ENCODE measurements around the gene SMIM43. TPM values are rescaled to one million over a fixed set of nuclear protein-coding genes. Genes with fewer than 3 reads are reported as not detected.
A peak's percentile ranks its signal among the peaks of the same experiment; 100 is the strongest.

The SMIM43 gene
- total and polyA plus RNA-seq, 2 donors (not counting 1 experiment from before 2014, with no cell fraction given): 0.83 to 2.5 TPM

GRCh38 chr4:121728798-121729226, 36.2 kb downstream of the SMIM43 start:
- Histone ChIP-seq H3K36me3 (ENCODE audit: control insufficient read depth, insufficient read depth, low read length) (no peaks in the 10 kb centered on the region), H2AFZ (ENCODE audit: low read length) (no peak overlapping the region), H3K9me3 (ENCODE audit: control insufficient read depth, insufficient read depth, low read depth, low read length) (no peaks in the 10 kb centered on the region), H3K79me2 (ENCODE audit: control insufficient read depth, insufficient read depth, low read length) (no peaks in the 10 kb centered on the region), H3K4me2 (ENCODE audit: extremely low read depth, insufficient read depth, low read length) (peak overlapping the region; percentile 44), H4K20me1 (ENCODE audit: control insufficient read depth, extremely low read depth, insufficient read depth, low read length) (no peaks in the 10 kb centered on the region), H3K4me1 (ENCODE audit: control insufficient read depth, extremely low read depth, insufficient read depth, low read length) (peaks cover 16% of the 10 kb centered on the region), H3K27me3 (ENCODE audit: control insufficient read depth, insufficient read depth, low read length) (no peaks in the 10 kb centered on the region), H3K9ac (ENCODE audit: insufficient read depth, low read length) (no peak overlapping the region), H3K27ac (ENCODE audit: insufficient read depth, low read length) (peak overlapping the region; percentile 80), H3K4me3 (replicated peaks in 1 of 4; ENCODE audit: control extremely low read depth in 1 of 4, insufficient read depth in 1 of 4, low read depth in 3 of 4, low read length in 4 of 4) (no peak overlapping the region)
- TF ChIP-seq CTCF (conservative IDR thresholded peaks at IDR 0.05 in 1 of 2, IDR thresholded peaks at IDR 0.05 in 1 of 2; ENCODE audit: low read depth in 1 of 2, low read length in 2 of 2): no peak
- no peak for TF ChIP-seq EZH2 (IDR thresholded peaks at IDR 0.05; ENCODE audit: low read length, missing control alignments)
- peak; percentile 79 to 92 for DNase-seq (ENCODE audit: low read depth in 2 of 2)

GRCh38 chr4:121728066-121728465, 36.9 kb downstream of the SMIM43 start:
- Histone ChIP-seq H3K4me3 (replicated peaks in 1 of 4; ENCODE audit: control extremely low read depth in 1 of 4, insufficient read depth in 1 of 4, low read depth in 3 of 4, low read length in 4 of 4) (no peak overlapping the region), H3K36me3 (ENCODE audit: control insufficient read depth, insufficient read depth, low read length) (no peaks in the 10 kb centered on the region), H3K9me3 (ENCODE audit: control insufficient read depth, insufficient read depth, low read depth, low read length) (no peaks in the 10 kb centered on the region), H3K4me1 (ENCODE audit: control insufficient read depth, extremely low read depth, insufficient read depth, low read length) (peaks cover 16% of the 10 kb centered on the region), H3K79me2 (ENCODE audit: control insufficient read depth, insufficient read depth, low read length) (no peaks in the 10 kb centered on the region), H3K9ac (ENCODE audit: insufficient read depth, low read length) (no peak overlapping the region), H3K4me2 (ENCODE audit: extremely low read depth, insufficient read depth, low read length) (peak overlapping the region; percentile 48), H3K27ac (ENCODE audit: insufficient read depth, low read length) (peak overlapping the region; percentile 80), H2AFZ (ENCODE audit: low read length) (no peak overlapping the region), H3K27me3 (ENCODE audit: control insufficient read depth, insufficient read depth, low read length) (no peaks in the 10 kb centered on the region), H4K20me1 (ENCODE audit: control insufficient read depth, extremely low read depth, insufficient read depth, low read length) (no peaks in the 10 kb centered on the region)
- DNase-seq (ENCODE audit: low read depth in 2 of 2): peak; percentile 63 to 91
- TF ChIP-seq EZH2 (IDR thresholded peaks at IDR 0.05; ENCODE audit: low read length, missing control alignments) (no peak), CTCF (conservative IDR thresholded peaks at IDR 0.05 in 1 of 2, IDR thresholded peaks at IDR 0.05 in 1 of 2; ENCODE audit: low read depth in 1 of 2, low read length in 2 of 2) (no peak)

- Histone ChIP-seq H3K9me3 (ENCODE audit: control insufficient read depth, insufficient read depth, low read depth, low read length) (no peaks in the 10 kb centered on the region), H3K4me3 (replicated peaks in 1 of 4; ENCODE audit: control extremely low read depth in 1 of 4, insufficient read depth in 1 of 4, low read depth in 3 of 4, low read length in 4 of 4) (no peak overlapping the region), H3K4me1 (ENCODE audit: control insufficient read depth, extremely low read depth, insufficient read depth, low read length) (peaks cover 16% of the 10 kb centered on the region), H4K20me1 (ENCODE audit: control insufficient read depth, extremely low read depth, insufficient read depth, low read length) (no peaks in the 10 kb centered on the region), H3K79me2 (ENCODE audit: control insufficient read depth, insufficient read depth, low read length) (no peaks in the 10 kb centered on the region), H3K27ac (ENCODE audit: insufficient read depth, low read length) (no peak overlapping the region), H3K9ac (ENCODE audit: insufficient read depth, low read length) (no peak overlapping the region), H3K36me3 (ENCODE audit: control insufficient read depth, insufficient read depth, low read length) (no peaks in the 10 kb centered on the region), H3K4me2 (ENCODE audit: extremely low read depth, insufficient read depth, low read length) (no peak overlapping the region), H2AFZ (ENCODE audit: low read length) (no peak overlapping the region), H3K27me3 (ENCODE audit: control insufficient read depth, insufficient read depth, low read length) (no peaks in the 10 kb centered on the region)
- TF ChIP-seq CTCF (conservative IDR thresholded peaks at IDR 0.05 in 1 of 2, IDR thresholded peaks at IDR 0.05 in 1 of 2; ENCODE audit: low read depth in 1 of 2, low read length in 2 of 2) (peak; percentile 57 to 72), EZH2 (IDR thresholded peaks at IDR 0.05; ENCODE audit: low read length, missing control alignments) (no peak)
- peak; percentile 68 to 82 for DNase-seq (ENCODE audit: low read depth in 2 of 2)
These were observed 38.2 kb downstream of the SMIM43 start for GRCh38 chr4:121726642-121727268.

Data from fibroblast of lung (primary cell).